Keratinocyte (primary cell): ENCODE data around the gene FHIT. TPM values are rescaled to one million over a fixed set of nuclear protein-coding genes. Genes with fewer than 3 reads are reported as not detected.

Source experiments
- DNase-seq: peaks from one replicate; pipeline ENCODE4 v3.0.0-alpha.2; 2011; ENCODE audit warnings: low read depth, missing footprints, low spot score
- FAIRE-seq: peaks from 2 replicates; lab custom pipeline; 2011; peaks lifted over from hg19 to GRCh38; lab: Jason Lieb, UNC
- H2AFZ ChIP-seq: 2 replicates; pipeline ENCODE4 v1.6.0; 2012; ENCODE audit warnings: low read length, control low read depth, inconsistent platforms; ENCODE audit not compliant: control insufficient read depth
- H3K27ac ChIP-seq: 2 replicates; pipeline ENCODE4 v1.5.1; 2011; ENCODE audit warnings: low read length; ENCODE audit not compliant: control insufficient read depth, insufficient read depth
- H3K27me3 ChIP-seq: 3 replicates; pipeline ENCODE4 v1.6.0; 2011; ENCODE audit warnings: low read length; ENCODE audit not compliant: control insufficient read depth, insufficient read depth; ENCODE audit errors: extremely low read depth
- H3K36me3 ChIP-seq, 2 experiments: 2 replicates in 1 of 2; 3 replicates in 1 of 2; pipeline ENCODE4 v1.5.1; 2011; ENCODE audit warnings: low read length in 2 of 2, mild to moderate bottlenecking in 1 of 2; ENCODE audit not compliant: control insufficient read depth in 2 of 2, insufficient read depth in 2 of 2; ENCODE audit errors: extremely low read depth in 1 of 2
- H3K4me1 ChIP-seq: 3 replicates; pipeline ENCODE4 v1.5.1; 2011; ENCODE audit warnings: low read length; ENCODE audit not compliant: control insufficient read depth, insufficient read depth; ENCODE audit errors: extremely low read depth
- H3K4me2 ChIP-seq: 3 replicates; pipeline ENCODE4 v1.6.0; 2011; ENCODE audit warnings: low read depth, low read length; ENCODE audit not compliant: control insufficient read depth, insufficient read depth; ENCODE audit errors: extremely low read depth
- H3K4me3 ChIP-seq, 3 experiments: fragments of 200-600 bp in 1 of 3; sonication (generic) in 1 of 3; 2 replicates in 2 of 3; 3 replicates in 1 of 3; pipeline ENCODE4 v1.5.1; 2011 to 2016; ENCODE audit warnings: low read length in 3 of 3, mild to moderate bottlenecking in 3 of 3, control low read depth in 2 of 3, inconsistent platforms in 1 of 3, low read depth in 1 of 3, mixed read lengths in 1 of 3, mixed run types in 1 of 3, moderate library complexity in 1 of 3; ENCODE audit not compliant: control insufficient read depth in 2 of 3, insufficient read depth in 2 of 3; ENCODE audit errors: extremely low read depth in 1 of 3
- H3K79me2 ChIP-seq: 2 replicates; pipeline ENCODE4 v1.6.0; 2012; ENCODE audit warnings: low read length; ENCODE audit not compliant: control insufficient read depth, insufficient read depth
- H3K9ac ChIP-seq: 3 replicates; pipeline ENCODE4 v1.6.0; 2011; ENCODE audit warnings: low read length; ENCODE audit not compliant: control insufficient read depth, insufficient read depth; ENCODE audit errors: extremely low read depth
- H3K9me1 ChIP-seq: 3 replicates; pipeline ENCODE4 v1.6.0; 2011; ENCODE audit warnings: low read length; ENCODE audit not compliant: control insufficient read depth, insufficient read depth; ENCODE audit errors: extremely low read depth
- H3K9me3 ChIP-seq: 2 replicates; pipeline ENCODE4 v1.5.1; 2012; ENCODE audit warnings: low read depth, low read length; ENCODE audit not compliant: control insufficient read depth
- H4K20me1 ChIP-seq: 3 replicates; pipeline ENCODE4 v1.6.0; 2011; ENCODE audit warnings: low read length; ENCODE audit not compliant: control insufficient read depth, insufficient read depth; ENCODE audit errors: extremely low read depth
- EZH2 ChIP-seq: IDR thresholded peaks from one replicate; pipeline ENCODE4 v1.6.1; 2012; ENCODE audit warnings: inconsistent platforms, mild to moderate bottlenecking, low read length, moderate library complexity
- dilution Hi-C: fragments of 300-500 bp; cut with MboI; formaldehyde crosslinking; loops from one replicate; pipeline ENCODE4 v1.7.0; 2020; ENCODE audit warnings: low sequenced_read_pairs; ENCODE audit not compliant: extremely low pct_ligation_motif_present
- polyA plus RNA-seq, 5 experiments: library from polyadenylated mRNA; depleted of rRNA in 3 of 5; stranded (reverse) in 3 of 5; stranded (forward) in 1 of 5; unstranded in 1 of 5; fragments of >200 nt; gene quantifications; 1 replicate in 1 of 5; 2 replicates in 3 of 5; 3 replicates in 1 of 5; pipeline versions ENCODE4 v1.2.1 to v1.2.3, GENCODE V29; 2011 to 2012; ENCODE audit warnings: missing spikeins in 2 of 5, low read depth in 1 of 5, low replicate concordance in 1 of 5
- TF ChIP-seq, protein P1 (sequence below), 3 experiments: IDR thresholded peaks in 1 of 3; conservative IDR thresholded peaks in 1 of 3; optimal IDR thresholded peaks in 1 of 3; 2 replicates in 2 of 3; 3 replicates in 1 of 3; pipeline versions ENCODE3 to v1.5.1; 2011; ENCODE audit warnings: low read length in 3 of 3, mild to moderate bottlenecking in 3 of 3, moderate library complexity in 2 of 3, control low read depth in 1 of 3, inconsistent platforms in 1 of 3; ENCODE audit not compliant: insufficient read depth in 2 of 3; ENCODE audit errors: extremely low read depth in 1 of 3

FHIT gene
- polyA plus RNA-seq, 1 donor (not counting 4 experiments of a cell fraction or from before 2014, with no cell fraction given), result 2.2 TPM

DNA sequence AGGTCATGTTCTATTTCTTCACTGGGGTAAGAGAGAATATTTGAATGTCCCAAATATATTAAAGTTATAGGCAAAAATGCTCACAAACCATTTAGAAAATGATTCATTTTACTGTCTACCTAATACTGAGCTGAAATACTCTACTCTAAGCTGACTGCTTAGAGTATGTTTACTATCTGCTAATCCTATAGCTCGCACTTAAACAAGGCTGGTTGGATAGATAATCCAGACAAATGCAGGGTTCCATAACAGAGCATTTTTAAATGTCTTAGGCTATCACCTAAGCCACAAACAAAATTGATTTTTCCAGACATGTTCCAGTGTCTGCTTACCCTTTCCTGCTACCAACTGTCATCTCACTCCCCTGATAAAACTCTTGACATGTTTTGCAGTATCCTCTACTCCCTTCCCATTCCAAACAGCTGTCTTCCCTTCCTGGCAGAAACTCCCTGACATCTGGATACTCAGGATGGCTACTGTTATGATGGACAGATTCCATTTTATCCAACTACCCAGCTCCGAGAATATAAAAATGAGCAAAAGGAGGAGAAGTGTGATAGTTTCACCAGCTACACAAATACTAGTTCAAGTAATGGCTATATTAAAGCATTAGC, 1034.7 kb downstream of the FHIT start:
- FAIRE-seq (no peak), DNase-seq (no peak)
- Histone ChIP-seq H3K9me3 (no peaks in the 10 kb centered on the region), H3K4me1 (no peaks in the 10 kb centered on the region), H3K4me3 (no peak overlapping the region), H3K79me2 (no peaks in the 10 kb centered on the region), H3K27me3 (no peaks in the 10 kb centered on the region), H2AFZ (no peak overlapping the region), H3K9me1 (no peaks in the 10 kb centered on the region), H3K9ac (no peak overlapping the region), H3K27ac (no peak overlapping the region), H3K36me3 (no peaks in the 10 kb centered on the region), H4K20me1 (no peaks in the 10 kb centered on the region), H3K4me2 (no peak overlapping the region)
- dilution Hi-C loops, result no loop called here
- TF ChIP-seq, protein P1, sequence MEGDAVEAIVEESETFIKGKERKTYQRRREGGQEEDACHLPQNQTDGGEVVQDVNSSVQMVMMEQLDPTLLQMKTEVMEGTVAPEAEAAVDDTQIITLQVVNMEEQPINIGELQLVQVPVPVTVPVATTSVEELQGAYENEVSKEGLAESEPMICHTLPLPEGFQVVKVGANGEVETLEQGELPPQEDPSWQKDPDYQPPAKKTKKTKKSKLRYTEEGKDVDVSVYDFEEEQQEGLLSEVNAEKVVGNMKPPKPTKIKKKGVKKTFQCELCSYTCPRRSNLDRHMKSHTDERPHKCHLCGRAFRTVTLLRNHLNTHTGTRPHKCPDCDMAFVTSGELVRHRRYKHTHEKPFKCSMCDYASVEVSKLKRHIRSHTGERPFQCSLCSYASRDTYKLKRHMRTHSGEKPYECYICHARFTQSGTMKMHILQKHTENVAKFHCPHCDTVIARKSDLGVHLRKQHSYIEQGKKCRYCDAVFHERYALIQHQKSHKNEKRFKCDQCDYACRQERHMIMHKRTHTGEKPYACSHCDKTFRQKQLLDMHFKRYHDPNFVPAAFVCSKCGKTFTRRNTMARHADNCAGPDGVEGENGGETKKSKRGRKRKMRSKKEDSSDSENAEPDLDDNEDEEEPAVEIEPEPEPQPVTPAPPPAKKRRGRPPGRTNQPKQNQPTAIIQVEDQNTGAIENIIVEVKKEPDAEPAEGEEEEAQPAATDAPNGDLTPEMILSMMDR (optimal IDR thresholded peaks at IDR 0.05 in 1 of 3, IDR thresholded peaks at IDR 0.05 in 1 of 3, conservative IDR thresholded peaks at IDR 0.05 in 1 of 3; ENCODE audit: extremely low read depth in 1 of 3, insufficient read depth in 2 of 3, low read length in 3 of 3), result no peak
- TF ChIP-seq EZH2, result no peak

DNA sequence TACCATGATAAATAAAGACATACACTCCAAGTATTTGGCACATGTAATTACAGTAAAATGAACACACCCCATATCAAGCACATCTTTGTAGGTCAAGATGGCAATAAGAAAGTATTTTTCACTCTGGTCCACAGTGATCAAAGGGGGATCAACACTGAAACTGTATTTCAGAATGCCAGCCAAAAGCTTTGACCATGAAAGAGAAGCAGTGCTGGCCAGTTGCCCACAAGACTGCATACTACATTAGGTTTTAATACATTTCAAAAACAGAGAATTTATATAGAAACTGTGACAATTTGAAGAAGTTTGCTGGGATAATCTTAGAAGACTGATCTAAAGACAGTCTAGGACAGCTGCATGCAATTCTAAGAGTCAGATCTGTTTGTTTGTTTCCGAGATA, 1035.3 kb downstream of the FHIT start:
- H3K4me2 ChIP-seq, result no peak overlapping the region
- no peaks in the 10 kb centered on the region for H3K79me2 ChIP-seq
- no peaks in the 10 kb centered on the region for H3K9me1 ChIP-seq
- no peak overlapping the region for H3K9ac ChIP-seq
- H3K4me3 ChIP-seq, result no peak overlapping the region
- no peak for TF ChIP-seq EZH2
- TF ChIP-seq, protein P1 (optimal IDR thresholded peaks at IDR 0.05 in 1 of 3, IDR thresholded peaks at IDR 0.05 in 1 of 3, conservative IDR thresholded peaks at IDR 0.05 in 1 of 3; ENCODE audit: extremely low read depth in 1 of 3, insufficient read depth in 2 of 3, low read length in 3 of 3), result no peak
- FAIRE-seq (no peak), DNase-seq (no peak)
- no peaks in the 10 kb centered on the region for H4K20me1 ChIP-seq
- no peak overlapping the region for H2AFZ ChIP-seq
- no peaks in the 10 kb centered on the region for H3K36me3 ChIP-seq
- no peaks in the 10 kb centered on the region for H3K9me3 ChIP-seq
- no peaks in the 10 kb centered on the region for H3K27me3 ChIP-seq
- no peaks in the 10 kb centered on the region for H3K4me1 ChIP-seq
- H3K27ac ChIP-seq, result no peak overlapping the region
- dilution Hi-C loops, result no loop called here
